Adrenal gland (tissue), 12 donors: ENCODE measurements around the gene TM4SF18. TPM values are rescaled to one million over a fixed set of nuclear protein-coding genes. Genes with fewer than 3 reads are reported as not detected.

Experiments
- DNase-seq, 7 donors: peaks; one replicate each; pipeline ENCODE4 v3.0.0-alpha.2; 2019 to 2020
- H3K27ac ChIP-seq, 5 donors: fragments of 200-600 bp; sonication (generic) in 4 of 5; 1 replicate in 3 of 5; 2 replicates in 2 of 5; pipeline versions ENCODE4 v1.5.1 to v1.8.0; 2016 to 2020; ENCODE audit warnings: mild to moderate bottlenecking in 1 of 5
- H3K27me3 ChIP-seq: fragments of 200-600 bp; 2 replicates; pipeline ENCODE4 v1.8.0; 2021
- H3K36me3 ChIP-seq, 2 donors: fragments of 200-600 bp; replicated peaks in 1 of 2; 1 replicate in 1 of 2; 2 replicates in 1 of 2; pipeline versions ENCODE4 v1.5.1 to v1.8.0; 2018 to 2022
- H3K4me1 ChIP-seq, 2 donors: fragments of 200-600 bp; replicated peaks in 1 of 2; 1 replicate in 1 of 2; 2 replicates in 1 of 2; pipeline versions ENCODE4 v1.5.1 to v1.8.0; 2018 to 2021
- H3K4me3 ChIP-seq, 4 donors: fragments of 200-600 bp; sonication (generic) in 3 of 4; one replicate each; pipeline ENCODE4 v1.5.1; 2016 to 2018
- H3K9me3 ChIP-seq, 3 donors: fragments of 200-600 bp; sonication (generic) in 1 of 3; replicated peaks in 1 of 3; 1 replicate in 2 of 3; 2 replicates in 1 of 3; pipeline versions ENCODE4 v1.5.1 to v1.8.0; 2016 to 2021
- CTCF ChIP-seq, 6 experiments: fragments of 450-650 bp in 4 of 6; fragments of 200-600 bp in 2 of 6; sonication (generic) in 1 of 6; IDR thresholded peaks; 1 replicate in 5 of 6; 2 replicates in 1 of 6; pipeline versions ENCODE4 v1.5.1 to v1.8.0; 2016 to 2021; ENCODE audit warnings: antibody characterized with exemption in 6 of 6, mild to moderate bottlenecking in 2 of 6, moderate library complexity in 1 of 6
- POLR2A ChIP-seq, 2 donors: fragments of 450-650 bp; IDR thresholded peaks; one replicate each; pipeline ENCODE4 v1.6.1; 2017; ENCODE audit warnings: antibody characterized with exemption in 2 of 2, mild to moderate bottlenecking in 2 of 2, moderate library complexity in 1 of 2
- WGBS, 4 donors: extraction: QIAGEN DNeasy Blood & Tissue Kit in 2 of 4; methylation state at CpG; one replicate each; pipeline versions ENCODE4 v1.1.5 to v1.1.7; 2013 to 2017; 5-methylcytosine and 5-hydroxymethylcytosine counted together
- intact Hi-C, 2 donors: fragments of 100-400 bp; cut with DNase I; formaldehyde crosslinking; loops; one replicate each; pipeline versions ENCODE4 v1.14.1 to v1.15.0; 2022 to 2023
- polyA plus RNA-seq, 3 donors: library from polyadenylated mRNA; stranded (reverse); fragments of 200-250 nt in 2 of 3; fragments of 350-450 nt in 1 of 3; fragmentation: Illumina TruSeq in 1 of 3; extraction: RNeasy Lipid Tissue Mini Kit (QIAGEN cat#74804) in 1 of 3; gene quantifications; one replicate each; pipeline ENCODE4 v1.2.3, GENCODE V29; 2013 to 2014
- total RNA-seq, 9 donors: library from RNA; depleted of rRNA in 4 of 9; stranded (reverse); fragments of >200 nt in 4 of 9; fragments of 120-200 nt in 1 of 9; fragmentation: NEBNext Ultra II Directional in 1 of 9; extraction: Animal tissue kit (Norgen Biotek cat#: 25700) in 1 of 9; gene quantifications; one replicate each; pipeline versions ENCODE4 v1.1.0 to v1.2.4, GENCODE V29; 2013 to 2023
- donor health status: healthy with polysubstance abuse.
- donor health status: Bipolar disorder and iron deficiency.
- donor health status: DM: yes; HTN: yes; CAD: no.
- donor health status: DM: no; HTN: no; CAD: no.
- donor health status: DM: no; HTN: no; CAD: no.
- donor health status: DM: yes; HTN: yes; CAD: no.

TM4SF18 gene
- total and polyA plus RNA-seq, 12 donors = 2.4 to 24.9 (median 13.7) TPM

GRCh38 chr3:149373235-149374125, 40.0 kb upstream of the TM4SF18 start:
- 49 to 71% (median 60%) methylated on average over 2 of the region's 2 CpGs for WGBS, 4 donors
- peak overlapping the region in 1 of 5 donors; percentile 30 for H3K27ac ChIP-seq
- H3K9me3 ChIP-seq = no peaks in the 10 kb centered on the region
- peaks cover 0 to 17% of the 10 kb centered on the region in 2 donors for H3K4me1 ChIP-seq
- peak overlapping the region in 1 of 4 donors; percentile 30 for H3K4me3 ChIP-seq
- intact Hi-C loops = no loop called here
- no peak for DNase-seq
- no peaks in the 10 kb centered on the region for H3K36me3 ChIP-seq
- H3K27me3 ChIP-seq = no peaks in the 10 kb centered on the region
- TF ChIP-seq POLR2A (IDR thresholded peaks at IDR 0.05) (no peak), CTCF (IDR thresholded peaks at IDR 0.05) (no peak)

GRCh38 chr3:149371723-149372114, 38.3 kb upstream of the TM4SF18 start:
- Histone ChIP-seq H3K27ac (peak overlapping the region in 1 of 5 donors; percentile 25), H3K36me3 (no peaks in the 10 kb centered on the region)
- 75 to 82% (median 79%) methylated on average over 2 of the region's 2 CpGs for WGBS, 4 donors

GRCh38 chr3:149371001-149371722, 37.7 kb upstream of the TM4SF18 start:
- 60 to 65% (median 64%) methylated on average over 7 of the region's 7 CpGs for WGBS, 4 donors
- no peaks in the 10 kb centered on the region for H3K36me3 ChIP-seq
- peak overlapping the region in 1 of 5 donors; percentile 25 for H3K27ac ChIP-seq
- H3K4me3 ChIP-seq = peak overlapping the region in 1 of 4 donors; percentile 19
- TF ChIP-seq CTCF (IDR thresholded peaks at IDR 0.05) (no peak), POLR2A (IDR thresholded peaks at IDR 0.05) (no peak)
- H3K4me1 ChIP-seq = peaks cover 0 to 12% of the 10 kb centered on the region in 2 donors
- intact Hi-C loops = no loop called here
- H3K27me3 ChIP-seq = no peaks in the 10 kb centered on the region
- H3K9me3 ChIP-seq = no peaks in the 10 kb centered on the region
- DNase-seq = no peak

More at GRCh38 chr3:149371723-149372114, 38.3 kb upstream of the TM4SF18 start:
- no peaks in the 10 kb centered on the region for H3K27me3 ChIP-seq
- no peak for DNase-seq
- no peak for TF ChIP-seq CTCF (IDR thresholded peaks at IDR 0.05)
- TF ChIP-seq POLR2A (IDR thresholded peaks at IDR 0.05) = no peak
- intact Hi-C loops = no loop called here
- H3K4me3 ChIP-seq = no peak overlapping the region
- peaks cover 0 to 12% of the 10 kb centered on the region in 2 donors for H3K4me1 ChIP-seq
- H3K9me3 ChIP-seq = no peaks in the 10 kb centered on the region
